Adipocyte (in vitro differentiated cells): ENCODE data around the gene VAPB.
A peak's percentile ranks its signal among the peaks of the same experiment; 100 is the strongest.

Experiments
- DNase-seq: peaks from one replicate; pipeline ENCODE4 v3.0.0-alpha.2; 2015; ENCODE audit warnings: low read depth
- H3K27me3 ChIP-seq: replicated peaks from 2 replicates; pipeline ENCODE4 v1.7.0; 2013; ENCODE audit warnings: mild to moderate bottlenecking, low read length, moderate library complexity; ENCODE audit not compliant: control insufficient read depth, insufficient read depth
- H3K36me3 ChIP-seq: 2 replicates; pipeline ENCODE4 v1.7.0; 2013; ENCODE audit warnings: low read length, mild to moderate bottlenecking, moderate library complexity; ENCODE audit not compliant: control insufficient read depth, insufficient read depth, severe bottlenecking
- H3K4me1 ChIP-seq: 2 replicates; pipeline ENCODE4 v1.7.0; 2013; ENCODE audit warnings: mild to moderate bottlenecking, low read length, moderate library complexity; ENCODE audit not compliant: control insufficient read depth, insufficient read depth
- H3K4me3 ChIP-seq: 2 replicates; pipeline ENCODE4 v1.7.0; 2013; ENCODE audit warnings: mild to moderate bottlenecking, low read length, moderate library complexity
- H3K9ac ChIP-seq: 2 replicates; pipeline ENCODE4 v1.7.0; 2013; ENCODE audit warnings: mild to moderate bottlenecking, low read length, moderate library complexity
- H3K9me3 ChIP-seq: 2 replicates; pipeline ENCODE4 v1.7.0; 2013; ENCODE audit warnings: mild to moderate bottlenecking, low read length, moderate library complexity; ENCODE audit not compliant: control insufficient read depth

Gene VAPB

DNA sequence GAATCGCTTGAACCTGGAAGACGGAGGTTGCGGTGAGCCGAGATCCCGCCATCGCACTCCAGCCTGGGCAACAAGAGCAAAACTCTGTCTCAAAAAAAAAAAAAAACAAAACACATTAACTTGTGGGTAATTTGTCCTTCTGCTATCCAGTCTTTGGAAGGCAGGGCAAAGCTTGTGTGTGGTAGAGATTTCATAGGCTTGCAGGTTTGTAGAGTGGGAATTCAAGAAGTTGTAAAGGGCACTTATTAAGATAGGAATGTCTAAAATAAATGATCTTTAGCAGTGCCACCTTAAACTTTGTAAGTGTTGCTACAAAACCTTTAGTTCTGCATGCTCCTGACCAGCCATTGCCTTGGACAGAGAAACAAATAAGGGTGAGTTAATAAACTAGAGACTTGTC lies 8.4 kb downstream of the VAPB start:
- Histone ChIP-seq H3K9ac (no peak overlapping the region), H3K9me3 (no peaks in the 10 kb centered on the region), H3K36me3 (no peaks in the 10 kb centered on the region), H3K4me1 (peaks cover 2% of the 10 kb centered on the region), H3K4me3 (no peak overlapping the region), H3K27me3 (no peaks in the 10 kb centered on the region)
- no peak for DNase-seq

DNA sequence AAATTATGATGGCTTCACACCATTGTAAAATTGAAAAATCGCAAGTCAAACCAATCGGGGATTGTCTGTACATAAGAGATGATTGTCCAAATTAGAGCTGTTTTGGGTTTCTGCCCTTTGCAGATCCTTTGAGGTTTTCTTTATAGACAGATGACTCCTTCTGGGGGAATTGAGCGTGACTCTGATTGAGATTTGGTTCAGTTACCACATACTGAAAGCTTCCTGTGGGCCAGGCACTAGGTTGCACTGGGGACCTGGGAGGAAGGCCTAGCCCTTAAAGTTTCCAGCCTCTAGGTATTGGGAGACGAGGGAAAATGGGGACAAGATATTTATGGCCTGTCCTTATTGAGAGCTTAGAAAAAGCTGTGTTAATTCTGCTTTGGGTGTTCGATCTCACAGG lies 9.2 kb downstream of the VAPB start:
- H3K9me3 ChIP-seq, result no peaks in the 10 kb centered on the region
- DNase-seq, result no peak
- no peaks in the 10 kb centered on the region for H3K27me3 ChIP-seq
- no peaks in the 10 kb centered on the region for H3K36me3 ChIP-seq
- H3K9ac ChIP-seq, result no peak overlapping the region
- peaks cover 2% of the 10 kb centered on the region for H3K4me1 ChIP-seq
- H3K4me3 ChIP-seq, result no peak overlapping the region

GRCh38 chr20:58399926-58400325 lies 10.9 kb downstream of the VAPB start:
- Histone ChIP-seq H3K9me3 (no peaks in the 10 kb centered on the region), H3K36me3 (no peaks in the 10 kb centered on the region), H3K4me1 (peaks cover 2% of the 10 kb centered on the region), H3K9ac (no peak overlapping the region), H3K27me3 (no peaks in the 10 kb centered on the region), H3K4me3 (no peak overlapping the region)
- no peak for DNase-seq

DNA sequence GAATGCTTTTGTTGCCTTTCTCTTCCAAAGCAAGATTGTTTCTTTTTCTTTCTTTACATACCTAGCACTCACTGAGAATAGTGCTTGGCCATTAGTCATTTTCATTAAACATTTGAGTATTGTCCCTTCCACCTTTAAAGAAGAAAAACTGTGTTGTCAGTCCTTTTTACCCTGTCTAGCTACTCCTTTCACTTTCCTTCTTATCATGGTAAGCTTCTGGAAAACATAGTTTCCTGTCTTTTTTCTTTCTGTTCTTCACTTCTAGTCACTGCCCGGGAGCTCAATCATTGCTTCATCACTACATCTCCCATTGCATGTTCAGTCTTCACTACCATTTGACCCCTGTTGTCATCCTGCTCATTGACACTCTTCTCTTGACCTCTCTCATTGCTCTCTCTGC lies 12.1 kb downstream of the VAPB start:
- Histone ChIP-seq H3K9me3 (no peaks in the 10 kb centered on the region), H3K27me3 (no peaks in the 10 kb centered on the region), H3K9ac (no peak overlapping the region), H3K4me1 (peaks cover 7% of the 10 kb centered on the region), H3K4me3 (no peak overlapping the region), H3K36me3 (no peaks in the 10 kb centered on the region)
- no peak for DNase-seq

DNA sequence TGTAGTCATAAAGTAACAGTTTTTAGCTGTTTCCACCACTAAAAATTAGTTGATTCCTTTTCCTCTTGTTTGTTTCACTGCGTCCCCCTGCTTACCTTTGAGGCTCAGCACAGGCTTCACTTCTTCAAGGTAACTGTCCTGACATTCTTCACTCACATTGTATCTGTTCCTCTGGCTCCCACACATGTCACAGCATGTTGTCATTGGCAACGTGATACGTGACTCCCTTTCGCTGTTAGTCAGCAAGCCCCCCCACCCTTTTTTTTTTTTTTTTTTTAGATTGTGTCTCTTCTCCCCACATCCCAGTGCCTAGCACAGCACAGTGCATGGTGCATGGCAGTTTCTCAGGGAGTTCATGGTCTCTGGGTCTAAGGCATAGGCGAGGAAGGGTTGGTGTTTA lies 13.3 kb downstream of the VAPB start:
- Histone ChIP-seq H3K27me3 (no peaks in the 10 kb centered on the region), H3K9me3 (no peaks in the 10 kb centered on the region), H3K36me3 (no peaks in the 10 kb centered on the region), H3K4me3 (no peak overlapping the region), H3K4me1 (peaks cover 18% of the 10 kb centered on the region), H3K9ac (no peak overlapping the region)
- DNase-seq, result no peak

GRCh38 chr20:58402827-58403226 lies 13.8 kb downstream of the VAPB start:
- H3K36me3 ChIP-seq, result no peaks in the 10 kb centered on the region
- no peak overlapping the region for H3K9ac ChIP-seq
- H3K4me3 ChIP-seq, result no peak overlapping the region
- H3K27me3 ChIP-seq, result no peaks in the 10 kb centered on the region
- H3K9me3 ChIP-seq, result no peaks in the 10 kb centered on the region
- no peak for DNase-seq
- H3K4me1 ChIP-seq, result peaks cover 22% of the 10 kb centered on the region

DNA sequence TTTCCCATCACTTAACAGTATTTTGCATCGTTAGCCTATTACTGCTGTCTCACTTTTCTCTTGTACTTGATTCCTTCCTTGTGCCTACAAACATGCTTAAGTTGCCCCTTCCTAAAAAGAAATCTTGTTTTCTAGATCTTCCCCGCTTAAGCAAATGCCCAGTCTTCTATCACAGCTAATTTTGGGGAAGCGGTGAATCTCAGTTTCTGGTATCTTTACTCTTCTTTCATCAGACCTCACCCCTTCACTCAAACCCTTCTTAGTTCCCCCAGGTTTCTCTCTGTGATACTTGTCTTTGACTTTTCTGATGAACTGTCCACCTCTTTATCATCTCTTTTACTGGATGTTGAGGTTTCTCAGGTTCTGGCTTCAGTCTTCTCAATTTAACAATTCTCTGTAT lies 14.2 kb downstream of the VAPB start:
- Histone ChIP-seq H3K9me3 (no peaks in the 10 kb centered on the region), H3K4me1 (peaks cover 26% of the 10 kb centered on the region), H3K9ac (no peak overlapping the region), H3K27me3 (no peaks in the 10 kb centered on the region), H3K4me3 (no peak overlapping the region), H3K36me3 (no peaks in the 10 kb centered on the region)
- DNase-seq, result no peak

DNA sequence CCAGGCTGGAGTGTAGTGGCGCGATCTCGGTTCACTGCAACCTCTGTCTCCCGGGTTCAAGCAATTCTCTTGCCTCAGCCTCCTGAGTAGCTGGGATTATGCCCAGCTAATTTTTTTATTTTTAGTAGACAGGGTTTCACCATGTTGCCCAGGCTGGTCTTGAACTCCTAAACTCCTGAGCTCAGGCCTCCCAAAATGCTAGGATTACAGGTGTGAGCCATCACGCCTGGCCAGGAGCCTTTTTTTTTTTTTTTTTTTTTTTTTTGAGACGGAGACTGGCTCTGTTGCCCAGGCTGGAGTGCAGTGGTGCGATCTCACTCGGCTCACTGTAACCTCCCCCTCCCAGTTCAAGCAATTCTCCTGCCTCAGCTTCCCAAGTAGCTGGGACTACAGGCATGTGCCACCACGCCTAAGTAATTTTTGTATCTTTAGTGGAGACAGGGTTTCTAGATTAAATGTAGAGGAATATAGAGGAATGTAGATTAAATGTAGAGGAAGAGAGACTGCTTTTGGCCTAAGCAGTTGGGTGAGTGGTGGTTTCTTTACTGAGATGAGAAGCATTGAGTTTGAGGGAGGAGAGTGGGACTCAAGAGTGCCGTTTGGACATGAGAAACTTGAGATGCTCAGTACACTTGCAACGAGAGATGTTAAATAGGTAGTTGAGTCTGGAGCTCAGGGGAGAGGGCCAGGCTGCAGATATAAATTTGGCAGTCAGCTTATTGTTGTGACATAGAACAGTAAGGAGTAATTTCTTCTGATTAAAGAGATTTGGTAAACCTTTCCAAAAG lies 16.7 kb downstream of the VAPB start:
- Histone ChIP-seq H3K27me3 (no peaks in the 10 kb centered on the region), H3K4me1 (peaks cover 27% of the 10 kb centered on the region), H3K36me3 (no peaks in the 10 kb centered on the region), H3K4me3 (no peak overlapping the region), H3K9me3 (no peaks in the 10 kb centered on the region), H3K9ac (no peak overlapping the region)
- no peak for DNase-seq

GRCh38 chr20:58406422-58407001 lies 17.5 kb downstream of the VAPB start:
- no peaks in the 10 kb centered on the region for H3K36me3 ChIP-seq
- H3K9ac ChIP-seq, result no peak overlapping the region
- DNase-seq, result no peak
- H3K4me3 ChIP-seq, result no peak overlapping the region
- no peaks in the 10 kb centered on the region for H3K9me3 ChIP-seq
- no peaks in the 10 kb centered on the region for H3K27me3 ChIP-seq
- H3K4me1 ChIP-seq, result peaks cover 27% of the 10 kb centered on the region

DNA sequence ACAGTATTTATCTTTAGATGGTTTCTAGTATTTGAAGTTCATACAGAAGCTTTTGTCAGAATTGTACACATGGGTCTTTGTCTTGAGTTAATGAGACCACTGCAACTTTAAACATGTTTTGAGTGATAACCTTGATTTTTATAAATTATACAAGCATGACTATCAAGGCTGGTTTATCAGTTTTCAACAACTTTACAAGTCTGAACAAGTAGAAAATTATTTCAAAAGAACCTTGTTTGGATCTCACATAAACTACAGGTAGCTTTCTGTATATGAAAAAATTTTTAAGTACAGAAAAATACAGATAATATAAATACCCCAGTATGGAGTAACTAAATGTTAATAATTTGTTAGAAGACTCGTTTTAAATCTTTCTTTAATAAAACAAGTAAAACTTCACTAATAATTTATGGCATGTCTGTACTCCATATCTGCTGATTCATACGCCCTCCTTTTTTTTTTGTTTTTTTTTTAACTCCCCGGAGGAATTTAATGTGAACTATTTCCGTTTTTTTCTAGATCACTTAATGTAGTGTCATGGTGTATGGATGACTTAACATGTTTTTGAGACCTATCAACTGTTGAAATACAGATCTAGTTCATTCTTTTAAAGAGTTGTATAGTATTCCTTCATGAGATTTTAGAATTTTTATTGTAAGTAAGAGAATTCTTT lies 18.3 kb downstream of the VAPB start:
- Histone ChIP-seq H3K36me3 (no peaks in the 10 kb centered on the region), H3K4me3 (peak overlapping the region; percentile 26), H3K9me3 (no peaks in the 10 kb centered on the region), H3K27me3 (no peaks in the 10 kb centered on the region), H3K9ac (no peak overlapping the region), H3K4me1 (peaks cover 27% of the 10 kb centered on the region)
- no peak for DNase-seq

- Histone ChIP-seq H3K4me1 (peaks cover 27% of the 10 kb centered on the region), H3K36me3 (no peaks in the 10 kb centered on the region), H3K4me3 (peak overlapping the region; percentile 26), H3K9me3 (no peaks in the 10 kb centered on the region), H3K9ac (no peak overlapping the region), H3K27me3 (no peaks in the 10 kb centered on the region)
- DNase-seq, result no peak
These were observed 19.0 kb downstream of the VAPB start for GRCh38 chr20:58407966-58408557.
